Astrocyte (in vitro differentiated cells and primary cell): ENCODE data around the gene SOX14.
A peak's percentile ranks its signal among the peaks of the same experiment; 100 is the strongest.

Source experiments
- EZH2 ChIP-seq: IDR thresholded peaks from 2 replicates; pipeline ENCODE4 v1.6.1; 2012; ENCODE audit warnings: mild to moderate bottlenecking, low read length, inconsistent platforms; ENCODE audit not compliant: insufficient read depth
- TF ChIP-seq, protein P1 (sequence below): IDR thresholded peaks from 2 replicates; pipeline ENCODE4 v1.5.1; 2011; ENCODE audit warnings: low read depth, mild to moderate bottlenecking, inconsistent platforms, low read length, moderate library complexity; ENCODE audit not compliant: insufficient read depth

DNA sequence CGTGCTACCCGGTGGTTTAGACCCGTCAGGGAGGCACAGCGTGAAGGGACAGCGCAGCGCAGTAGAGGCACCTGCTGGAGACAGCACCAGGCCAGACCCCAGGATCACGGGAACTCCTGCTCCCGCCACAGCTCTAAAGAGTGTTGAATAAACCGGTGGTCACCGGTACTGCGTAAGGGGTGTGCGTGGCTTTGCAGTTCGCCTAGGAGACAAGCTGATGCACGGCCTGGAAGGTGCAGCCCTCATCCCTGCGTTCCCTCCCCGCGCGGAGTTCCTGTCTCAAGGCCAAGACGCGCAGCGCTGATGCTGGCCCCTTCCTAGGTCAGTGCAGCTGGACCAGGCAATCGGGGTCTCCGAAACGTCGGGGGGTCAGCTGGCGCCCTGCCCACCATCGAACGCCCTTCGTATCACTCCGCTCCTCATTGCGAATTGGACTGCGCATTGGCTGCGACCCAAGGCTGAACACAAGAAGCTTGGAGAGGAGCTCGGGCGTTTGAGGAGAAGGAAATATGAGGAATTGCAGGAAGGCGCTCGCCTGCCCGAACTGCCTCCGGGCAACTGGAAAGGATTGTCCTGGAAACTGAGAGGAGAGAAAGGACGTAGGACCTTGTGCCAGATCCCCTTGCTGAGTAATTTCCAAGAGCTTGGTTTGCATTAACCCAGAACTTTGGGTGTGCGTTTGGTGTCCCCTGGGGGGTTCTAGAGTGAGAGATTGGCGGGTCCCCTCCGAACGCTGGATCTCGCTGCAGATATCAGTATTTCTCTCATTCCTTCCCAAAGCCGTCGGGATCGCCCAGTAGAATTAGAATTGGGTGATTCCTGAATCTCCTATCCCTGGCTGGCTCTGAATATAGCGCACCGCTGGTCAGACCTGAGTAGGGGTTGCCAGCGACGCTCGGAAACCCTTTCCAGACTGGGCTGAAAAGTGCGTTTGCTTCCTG is 2.3 kb upstream of the SOX14 start:
- TF ChIP-seq, protein P1, sequence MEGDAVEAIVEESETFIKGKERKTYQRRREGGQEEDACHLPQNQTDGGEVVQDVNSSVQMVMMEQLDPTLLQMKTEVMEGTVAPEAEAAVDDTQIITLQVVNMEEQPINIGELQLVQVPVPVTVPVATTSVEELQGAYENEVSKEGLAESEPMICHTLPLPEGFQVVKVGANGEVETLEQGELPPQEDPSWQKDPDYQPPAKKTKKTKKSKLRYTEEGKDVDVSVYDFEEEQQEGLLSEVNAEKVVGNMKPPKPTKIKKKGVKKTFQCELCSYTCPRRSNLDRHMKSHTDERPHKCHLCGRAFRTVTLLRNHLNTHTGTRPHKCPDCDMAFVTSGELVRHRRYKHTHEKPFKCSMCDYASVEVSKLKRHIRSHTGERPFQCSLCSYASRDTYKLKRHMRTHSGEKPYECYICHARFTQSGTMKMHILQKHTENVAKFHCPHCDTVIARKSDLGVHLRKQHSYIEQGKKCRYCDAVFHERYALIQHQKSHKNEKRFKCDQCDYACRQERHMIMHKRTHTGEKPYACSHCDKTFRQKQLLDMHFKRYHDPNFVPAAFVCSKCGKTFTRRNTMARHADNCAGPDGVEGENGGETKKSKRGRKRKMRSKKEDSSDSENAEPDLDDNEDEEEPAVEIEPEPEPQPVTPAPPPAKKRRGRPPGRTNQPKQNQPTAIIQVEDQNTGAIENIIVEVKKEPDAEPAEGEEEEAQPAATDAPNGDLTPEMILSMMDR, result no peak
- TF ChIP-seq EZH2, result peak; percentile 17
